Myocyte (in vitro differentiated cells): ENCODE results near the gene CRTC1. TPM values are rescaled to one million over a fixed set of nuclear protein-coding genes. Genes with fewer than 3 reads are reported as not detected.

Experiments
- DNase-seq: peaks from one replicate; pipeline ENCODE4 v3.0.0-alpha.2; 2012; ENCODE audit warnings: low read depth
- total RNA-seq: library from RNA; depleted of rRNA; stranded (reverse); fragments of >200 nt; gene quantifications from 2 replicates; pipeline ENCODE4 v1.2.3, GENCODE V29; 2014

Gene CRTC1
- total RNA-seq, 1 donor from 2014 or later = 3.3 TPM

- no peak for DNase-seq
Observed at GRCh38 chr19:18743784-18744418, 60.4 kb downstream of the CRTC1 start.

GRCh38 chr19:18745012-18745735 lies 61.7 kb downstream of the CRTC1 start:
- no peak for DNase-seq

- no peak for DNase-seq
Observed at GRCh38 chr19:18745931-18746330, 62.5 kb downstream of the CRTC1 start.

- no peak for DNase-seq
Observed at GRCh38 chr19:18746401-18747325, 63.2 kb downstream of the CRTC1 start.

- DNase-seq = no peak
Observed at GRCh38 chr19:18749362-18750231, 66.1 kb downstream of the CRTC1 start.

- DNase-seq = no peak
Observed at GRCh38 chr19:18750295-18750970, 67.0 kb downstream of the CRTC1 start.

GRCh38 chr19:18751571-18751970 lies 68.1 kb downstream of the CRTC1 start:
- no peak for DNase-seq

- no peak for DNase-seq
Observed at GRCh38 chr19:18754501-18754900, 71.0 kb downstream of the CRTC1 start.

- DNase-seq = no peak
Observed at GRCh38 chr19:18756896-18757295, 73.4 kb downstream of the CRTC1 start.

GRCh38 chr19:18759304-18759994 lies 76.0 kb downstream of the CRTC1 start:
- DNase-seq = no peak

- DNase-seq = no peak
Observed at GRCh38 chr19:18759995-18760426, 76.5 kb downstream of the CRTC1 start.

- no peak for DNase-seq
Observed at GRCh38 chr19:18760440-18761383, 77.2 kb downstream of the CRTC1 start.

GRCh38 chr19:18761531-18762110 lies 78.1 kb downstream of the CRTC1 start:
- no peak for DNase-seq

- DNase-seq = peak; percentile 22
Observed at GRCh38 chr19:18762125-18763023, 78.9 kb downstream of the CRTC1 start.

GRCh38 chr19:18763674-18764590 lies 80.5 kb downstream of the CRTC1 start:
- peak; percentile 90 for DNase-seq

- DNase-seq = peak; percentile 79
Observed at GRCh38 chr19:18764591-18765051, 81.1 kb downstream of the CRTC1 start.
